HepG2 (cell line): Measurements from ENCODE around the gene WIPF2. TPM values are rescaled to one million over a fixed set of nuclear protein-coding genes. Genes with fewer than 3 reads are reported as not detected.

ENCODE experiments used
- CEBPB ChIP-seq: IDR thresholded peaks from 2 replicates; pipeline ENCODE4 v1.6.1; 2011; ENCODE audit warnings: low read depth, low read length, improper control_type of control experiment, borderline replicate concordance
- E2F5 ChIP-seq: sonication (generic); formaldehyde crosslinking; conservative IDR thresholded peaks from 2 replicates; pipeline ENCODE4 v1.4.0; 2020; ENCODE audit warnings: missing genetic modification reagents
- EEA1 ChIP-seq: sonication (generic); formaldehyde crosslinking; IDR thresholded peaks from 2 replicates; pipeline ENCODE4 v1.5.1; 2020; ENCODE audit warnings: mild to moderate bottlenecking, missing genetic modification reagents, borderline replicate concordance
- EHMT2 ChIP-seq: fragments of 200-600 bp; sonication (generic); IDR thresholded peaks from 2 replicates; pipeline ENCODE4 v1.7.0; 2017; ENCODE audit warnings: antibody characterized with exemption, low read depth, low read length, borderline replicate concordance
- HMGA1 ChIP-seq: sonication (generic); formaldehyde crosslinking; conservative IDR thresholded peaks from 2 replicates; pipeline ENCODE4 v1.4.0; 2020; ENCODE audit warnings: missing genetic modification reagents
- JUND ChIP-seq: sonication (generic); formaldehyde crosslinking; IDR thresholded peaks from 2 replicates; pipeline ENCODE4 v1.8.0; 2022; ENCODE audit warnings: mild to moderate bottlenecking, missing genetic modification reagents
- KMT2B ChIP-seq: IDR thresholded peaks from 2 replicates; pipeline ENCODE4 v1.6.1; 2016; ENCODE audit warnings: missing genetic modification reagents, missing compliant biosample characterization
- PLRG1 ChIP-seq: fragments of 450-650 bp; conservative IDR thresholded peaks from 2 replicates; pipeline ENCODE4 v1.6.1; 2016
- RXRA ChIP-seq: sonication (generic); formaldehyde crosslinking; IDR thresholded peaks from 2 replicates; pipeline ENCODE4 v1.5.1; 2020; ENCODE audit warnings: missing genetic modification reagents
- TERF1 ChIP-seq: sonication (generic); formaldehyde crosslinking; IDR thresholded peaks from 2 replicates; pipeline ENCODE4 v1.8.0; 2022; ENCODE audit warnings: mild to moderate bottlenecking, missing genetic modification reagents, moderate library complexity
- TSC22D2 ChIP-seq: sonication (generic); formaldehyde crosslinking; IDR thresholded peaks from 2 replicates; pipeline ENCODE4 v1.5.1; 2020; ENCODE audit warnings: missing genetic modification reagents, mild to moderate bottlenecking, borderline replicate concordance
- ZC3H4 ChIP-seq: sonication (generic); formaldehyde crosslinking; IDR thresholded peaks from 2 replicates; pipeline ENCODE4 v1.4.0; 2020; ENCODE audit warnings: missing genetic modification reagents, borderline replicate concordance
- ZFP41 ChIP-seq: sonication (generic); formaldehyde crosslinking; IDR thresholded peaks from 2 replicates; pipeline ENCODE4 v1.4.0; 2020; ENCODE audit warnings: mild to moderate bottlenecking, missing genetic modification reagents, borderline replicate concordance
- ZKSCAN5 ChIP-seq: sonication (generic); formaldehyde crosslinking; IDR thresholded peaks from 2 replicates; pipeline ENCODE4 v1.5.1; 2020; ENCODE audit warnings: mild to moderate bottlenecking, missing genetic modification reagents
- ZNF343 ChIP-seq: sonication (generic); formaldehyde crosslinking; IDR thresholded peaks from 2 replicates; pipeline ENCODE4 v1.4.0; 2020; ENCODE audit warnings: mild to moderate bottlenecking, missing genetic modification reagents
- ZNF570 ChIP-seq: sonication (generic); formaldehyde crosslinking; IDR thresholded peaks from 2 replicates; pipeline ENCODE4 v1.4.0; 2020; ENCODE audit warnings: mild to moderate bottlenecking, missing genetic modification reagents, borderline replicate concordance
- ZNF816 ChIP-seq: sonication (generic); formaldehyde crosslinking; IDR thresholded peaks from 2 replicates; pipeline ENCODE4 v1.8.0; 2022; ENCODE audit warnings: missing genetic modification reagents, mild to moderate bottlenecking, borderline replicate concordance
- ZNF891 ChIP-seq: sonication (generic); formaldehyde crosslinking; IDR thresholded peaks from 2 replicates; pipeline ENCODE4 v1.5.0; 2020; ENCODE audit warnings: mild to moderate bottlenecking, missing genetic modification reagents
- polyA plus RNA-seq, 8 experiments: library from polyadenylated mRNA; depleted of rRNA in 3 of 8; stranded (reverse) in 7 of 8; unstranded in 1 of 8; fragments of >200 nt; fragmentation: Illumina TruSeq in 4 of 8; extraction: Trizol in 4 of 8; gene quantifications; 2 replicates each; pipeline versions ENCODE4 v1.2.1 to v1.2.3, GENCODE V29; 2011 to 2016; ENCODE audit warnings: low read depth in 4 of 8, missing spikeins in 1 of 8, mixed read lengths in 1 of 8; ENCODE audit not compliant: insufficient read depth in 1 of 8
- total RNA-seq, 5 experiments: library from RNA; depleted of rRNA; stranded (reverse); fragments of >200 nt; fragmentation: Illumina TruSeq; extraction: Trizol; gene quantifications; 2 replicates each; pipeline ENCODE4 v1.2.3, GENCODE V29; 2016; ENCODE audit warnings: low read depth in 1 of 5
- TF ChIP-seq, protein P1 (sequence below): sonication (generic); formaldehyde crosslinking; IDR thresholded peaks from 2 replicates; pipeline ENCODE4 v1.4.0; 2020; ENCODE audit warnings: missing genetic modification reagents
- TF ChIP-seq, protein P2 (sequence below): IDR thresholded peaks from 2 replicates; pipeline ENCODE4 v1.6.1; 2012; ENCODE audit warnings: inconsistent platforms

Gene WIPF2
- total and polyA plus RNA-seq, 2 of the 13 experiments (the other 11 are each of a cell fraction or from before 2014, with no cell fraction given), result 7.2 to 10.8 TPM

GRCh38 chr17:40326014-40326831 lies 107.1 kb downstream of the WIPF2 start (continued):
- TF ChIP-seq, protein P1, sequence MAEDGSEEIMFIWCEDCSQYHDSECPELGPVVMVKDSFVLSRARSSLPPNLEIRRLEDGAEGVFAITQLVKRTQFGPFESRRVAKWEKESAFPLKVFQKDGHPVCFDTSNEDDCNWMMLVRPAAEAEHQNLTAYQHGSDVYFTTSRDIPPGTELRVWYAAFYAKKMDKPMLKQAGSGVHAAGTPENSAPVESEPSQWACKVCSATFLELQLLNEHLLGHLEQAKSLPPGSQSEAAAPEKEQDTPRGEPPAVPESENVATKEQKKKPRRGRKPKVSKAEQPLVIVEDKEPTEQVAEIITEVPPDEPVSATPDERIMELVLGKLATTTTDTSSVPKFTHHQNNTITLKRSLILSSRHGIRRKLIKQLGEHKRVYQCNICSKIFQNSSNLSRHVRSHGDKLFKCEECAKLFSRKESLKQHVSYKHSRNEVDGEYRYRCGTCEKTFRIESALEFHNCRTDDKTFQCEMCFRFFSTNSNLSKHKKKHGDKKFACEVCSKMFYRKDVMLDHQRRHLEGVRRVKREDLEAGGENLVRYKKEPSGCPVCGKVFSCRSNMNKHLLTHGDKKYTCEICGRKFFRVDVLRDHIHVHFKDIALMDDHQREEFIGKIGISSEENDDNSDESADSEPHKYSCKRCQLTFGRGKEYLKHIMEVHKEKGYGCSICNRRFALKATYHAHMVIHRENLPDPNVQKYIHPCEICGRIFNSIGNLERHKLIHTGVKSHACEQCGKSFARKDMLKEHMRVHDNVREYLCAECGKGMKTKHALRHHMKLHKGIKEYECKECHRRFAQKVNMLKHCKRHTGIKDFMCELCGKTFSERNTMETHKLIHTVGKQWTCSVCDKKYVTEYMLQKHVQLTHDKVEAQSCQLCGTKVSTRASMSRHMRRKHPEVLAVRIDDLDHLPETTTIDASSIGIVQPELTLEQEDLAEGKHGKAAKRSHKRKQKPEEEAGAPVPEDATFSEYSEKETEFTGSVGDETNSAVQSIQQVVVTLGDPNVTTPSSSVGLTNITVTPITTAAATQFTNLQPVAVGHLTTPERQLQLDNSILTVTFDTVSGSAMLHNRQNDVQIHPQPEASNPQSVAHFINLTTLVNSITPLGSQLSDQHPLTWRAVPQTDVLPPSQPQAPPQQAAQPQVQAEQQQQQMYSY (CRISPR knock-in tag), result no peak
- TF ChIP-seq ZNF816, result no peak
- no peak for TF ChIP-seq ZC3H4
- TF ChIP-seq RXRA (CRISPR knock-in tag), result peak; percentile 94
- TF ChIP-seq E2F5, result no peak
- TF ChIP-seq EEA1, result no peak
- TF ChIP-seq CEBPB, result peak; percentile 74; the same call in 1 of the 2 replicates
- TF ChIP-seq ZFP41, result no peak
- TF ChIP-seq TSC22D2 (CRISPR knock-in tag), result no peak
- no peak for TF ChIP-seq HMGA1 (CRISPR knock-in tag)
- no peak for TF ChIP-seq TERF1
- no peak for TF ChIP-seq ZNF891 (CRISPR knock-in tag)
- TF ChIP-seq, protein P2, sequence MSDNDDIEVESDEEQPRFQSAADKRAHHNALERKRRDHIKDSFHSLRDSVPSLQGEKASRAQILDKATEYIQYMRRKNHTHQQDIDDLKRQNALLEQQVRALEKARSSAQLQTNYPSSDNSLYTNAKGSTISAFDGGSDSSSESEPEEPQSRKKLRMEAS, result 0 out of 2 replicates have a peak, but pooled peaks have one; percentile 11
- TF ChIP-seq PLRG1, result no peak
- no peak for TF ChIP-seq EHMT2
- no peak for TF ChIP-seq ZNF343
- TF ChIP-seq ZKSCAN5, result no peak
- no peak for TF ChIP-seq KMT2B (CRISPR knock-in tag)
- no peak for TF ChIP-seq ZNF570 (CRISPR knock-in tag)
- no peak for TF ChIP-seq JUND
